K562 (cell line): ENCODE results near the gene SGK1. TPM values are rescaled to one million over a fixed set of nuclear protein-coding genes. Genes with fewer than 3 reads are reported as not detected.

ENCODE experiments used
- ATF3 ChIP-seq, 2 experiments: fragments of 450-650 bp in 1 of 2; sonication (generic) in 1 of 2; formaldehyde crosslinking in 1 of 2; IDR thresholded peaks in 1 of 2; conservative IDR thresholded peaks in 1 of 2; 2 replicates each; pipeline versions ENCODE4 v1.6.1 to v1.8.1; 2016 to 2023; ENCODE audit warnings: mild to moderate bottlenecking in 2 of 2, moderate library complexity in 2 of 2, inconsistent platforms in 1 of 2, missing genetic modification reagents in 1 of 2
- CEBPB ChIP-seq: fragments of 450-650 bp; IDR thresholded peaks from 2 replicates; pipeline ENCODE4 v1.6.1; 2016; ENCODE audit warnings: missing genetic modification characterization, missing compliant biosample characterization
- CGGBP1 ChIP-seq: fragments of 250-450 bp; sonication (Bioruptor Pico); IDR thresholded peaks from 2 replicates; pipeline ENCODE4 v1.9.0; 2021; ENCODE audit warnings: mild to moderate bottlenecking
- EGR1 ChIP-seq: fragments of 450-650 bp; conservative IDR thresholded peaks from 2 replicates; pipeline ENCODE4 v1.6.1; 2017; ENCODE audit warnings: mild to moderate bottlenecking
- ESRRA ChIP-seq: fragments of 450-650 bp; IDR thresholded peaks from 2 replicates; pipeline ENCODE4 v1.6.1; 2014; ENCODE audit warnings: low read depth, mild to moderate bottlenecking, moderate library complexity, borderline replicate concordance
- FIP1L1 ChIP-seq: fragments of 200-400 bp; formaldehyde crosslinking; IDR thresholded peaks from 2 replicates; pipeline ENCODE4 v1.6.1; 2018; ENCODE audit warnings: mild to moderate bottlenecking, low read depth, low read length; ENCODE audit not compliant: poor library complexity, severe bottlenecking
- GTF2B ChIP-seq: IDR thresholded peaks from 2 replicates; pipeline ENCODE4 v1.6.1; 2011; ENCODE audit not compliant: insufficient read length; ENCODE audit errors: extremely low read depth
- HNRNPLL ChIP-seq: fragments of 200-400 bp; formaldehyde crosslinking; IDR thresholded peaks from 2 replicates; pipeline ENCODE4 v1.6.1; 2017; ENCODE audit warnings: low read length, low read depth, mild to moderate bottlenecking; ENCODE audit not compliant: poor library complexity, severe bottlenecking
- KLF1 ChIP-seq: fragments of 450-650 bp; IDR thresholded peaks from 2 replicates; pipeline ENCODE4 v1.6.1; 2016; ENCODE audit warnings: missing genetic modification characterization, missing compliant biosample characterization
- MCM5 ChIP-seq: fragments of 450-650 bp; IDR thresholded peaks from 2 replicates; pipeline ENCODE4 v1.6.1; 2016; ENCODE audit warnings: low read depth
- NCOA1 ChIP-seq: fragments of 450-650 bp; IDR thresholded peaks from 2 replicates; pipeline ENCODE4 v1.6.1; 2016; ENCODE audit warnings: low read depth
- NCOR1 ChIP-seq: fragments of 450-650 bp; IDR thresholded peaks from 2 replicates; pipeline ENCODE4 v1.6.1; 2016; ENCODE audit warnings: mild to moderate bottlenecking, moderate library complexity
- NR2F6 ChIP-seq: fragments of 450-650 bp; formaldehyde crosslinking; IDR thresholded peaks from 2 replicates; pipeline ENCODE4 v1.4.0; 2020; ENCODE audit warnings: mild to moderate bottlenecking
- PHTF2 ChIP-seq: fragments of 250-450 bp; sonication (Bioruptor Pico); IDR thresholded peaks from 2 replicates; pipeline ENCODE4 v1.5.0; 2021; ENCODE audit warnings: mild to moderate bottlenecking
- RNF2 ChIP-seq: sonication (generic); IDR thresholded peaks from 2 replicates; pipeline ENCODE4 v1.6.1; 2016
- SMAD1 ChIP-seq: fragments of 150-350 bp; IDR thresholded peaks from 2 replicates; pipeline ENCODE4 v1.6.1; 2014; ENCODE audit warnings: low read length, low read depth; ENCODE audit not compliant: partially characterized antibody
- STAG1 ChIP-seq: sonication (generic); formaldehyde crosslinking; IDR thresholded peaks from 2 replicates; pipeline ENCODE4 v1.5.0; 2020; ENCODE audit warnings: missing genetic modification reagents, borderline replicate concordance
- THRAP3 ChIP-seq: fragments of 450-650 bp; IDR thresholded peaks from 2 replicates; pipeline ENCODE4 v1.6.1; 2016; ENCODE audit warnings: mild to moderate bottlenecking, inconsistent platforms, borderline replicate concordance
- TRIM28 ChIP-seq: fragments of 450-650 bp; IDR thresholded peaks from 2 replicates; pipeline ENCODE4 v1.6.1; 2017
- VEZF1 ChIP-seq: fragments of 200-800 bp; sonication (Bioruptor generic); IDR thresholded peaks from 2 replicates; pipeline ENCODE4 v1.6.1; 2017; ENCODE audit warnings: missing genetic modification characterization, missing compliant biosample characterization
- ZHX1 ChIP-seq: fragments of 150-350 bp; conservative IDR thresholded peaks from 2 replicates; pipeline ENCODE4 v1.6.1; 2014; ENCODE audit warnings: low read length
- ZNF316 ChIP-seq: fragments of 450-650 bp; IDR thresholded peaks from 2 replicates; pipeline ENCODE4 v1.6.1; 2016
- ZNF695 ChIP-seq: fragments of 450-650 bp; formaldehyde crosslinking; IDR thresholded peaks from 2 replicates; pipeline ENCODE4 v1.4.0; 2020; ENCODE audit warnings: mild to moderate bottlenecking, moderate library complexity
- polyA plus RNA-seq, 8 experiments: library from polyadenylated mRNA; depleted of rRNA in 4 of 8; stranded (reverse) in 5 of 8; unstranded in 3 of 8; fragments of >200 nt; fragmentation: Nextera tagmentation in 2 of 8; fragmentation: Illumina TruSeq in 1 of 8; extraction: Ambion mirVana in 2 of 8; extraction: Trizol in 1 of 8; gene quantifications; 2 replicates each; pipeline versions ENCODE4 v1.2.1 to v1.2.3, GENCODE V29; 2011 to 2014; ENCODE audit warnings: inconsistent platforms in 1 of 8, missing spikeins in 1 of 8
- total RNA-seq, 7 experiments: library from RNA; depleted of rRNA in 6 of 7; stranded (reverse); fragments of >200 nt in 6 of 7; fragmentation: Illumina TruSeq in 2 of 7; extraction: Trizol in 2 of 7; gene quantifications; 2 replicates each; pipeline versions ENCODE4 v1.2.1 to v1.2.3, GENCODE V29; 2011 to 2021; ENCODE audit warnings: low replicate concordance in 1 of 7

The SGK1 gene
- total and polyA plus RNA-seq, 9 of the 15 experiments (the other 6 are each of a cell fraction or from before 2014, with no cell fraction given), result 3.5 to 7.2 (median 3.9) TPM

- TF ChIP-seq ZHX1, result no peak
- no peak; the same call in 1 of the 2 replicates for TF ChIP-seq TRIM28
- no peak for TF ChIP-seq ATF3 (IDR thresholded peaks at IDR 0.05)
- TF ChIP-seq ATF3 (CRISPR knock-in tag; conservative IDR thresholded peaks at IDR 0.05), result no peak
- peak; percentile 24; the same call in 1 of the 2 replicates for TF ChIP-seq RNF2
- no peak for TF ChIP-seq CEBPB
- peak; percentile 39 for TF ChIP-seq ZNF316
- no peak for TF ChIP-seq PHTF2 (CRISPR knock-in tag)
- peak; percentile 90 for TF ChIP-seq EGR1
- no peak for TF ChIP-seq STAG1
- peak; percentile 17; the same call in 1 of the 2 replicates for TF ChIP-seq NCOA1
- TF ChIP-seq MCM5, result no peak
- TF ChIP-seq ZNF695 (CRISPR knock-in tag), result no peak
- no peak for TF ChIP-seq THRAP3
- TF ChIP-seq CGGBP1, result 0 out of 2 replicates have a peak, but pooled peaks have one; percentile 41
- TF ChIP-seq FIP1L1, result peak; percentile 82
- TF ChIP-seq VEZF1, result peak; percentile 98
- TF ChIP-seq ESRRA, result peak; percentile 81; the same call in 1 of the 2 replicates
- TF ChIP-seq GTF2B, result peak; percentile 50
- peak; percentile 92 for TF ChIP-seq HNRNPLL
- TF ChIP-seq KLF1 (tag), result 0 out of 2 replicates have a peak, but pooled peaks have one; percentile 27
- TF ChIP-seq SMAD1, result peak; percentile 58
- TF ChIP-seq NCOR1, result peak; percentile 70
- no peak for TF ChIP-seq NR2F6 (CRISPR knock-in tag)
These were observed 143.0 kb downstream of the SGK1 start (continued) for GRCh38 chr6:134174672-134175531.
